HuH-7.5 (cell line): ENCODE measurements around the gene ZMIZ1.

Experiments used
- DNase-seq: peaks from one replicate; pipeline ENCODE4 v3.0.0; 2011; ENCODE audit warnings: low spot score

ZMIZ1 gene

GRCh38 chr10:79170993-79171392, 102.2 kb downstream of the ZMIZ1 start:
- no peak for DNase-seq

GRCh38 chr10:79171504-79171903, 102.7 kb downstream of the ZMIZ1 start:
- no peak for DNase-seq

- no peak for DNase-seq
Measured at GRCh38 chr10:79172881-79173280, 104.1 kb downstream of the ZMIZ1 start.

GRCh38 chr10:79173582-79174262, 105.0 kb downstream of the ZMIZ1 start:
- DNase-seq: no peak

- DNase-seq: no peak
Measured at GRCh38 chr10:79176052-79176501, 107.3 kb downstream of the ZMIZ1 start.

- DNase-seq: no peak
Measured at GRCh38 chr10:79176949-79177602, 108.3 kb downstream of the ZMIZ1 start.

GRCh38 chr10:79178070-79178576, 109.4 kb downstream of the ZMIZ1 start:
- DNase-seq: no peak

- no peak for DNase-seq
Measured at GRCh38 chr10:79178614-79179163, 109.9 kb downstream of the ZMIZ1 start.

GRCh38 chr10:79179164-79179956, 110.6 kb downstream of the ZMIZ1 start:
- DNase-seq: no peak

GRCh38 chr10:79179957-79180309, 111.2 kb downstream of the ZMIZ1 start:
- no peak for DNase-seq

- no peak for DNase-seq
Measured at GRCh38 chr10:79180414-79181221, 111.9 kb downstream of the ZMIZ1 start.

GRCh38 chr10:79181227-79181626, 112.5 kb downstream of the ZMIZ1 start:
- DNase-seq: no peak

GRCh38 chr10:79181698-79182521, 113.1 kb downstream of the ZMIZ1 start:
- no peak for DNase-seq

GRCh38 chr10:79182781-79183467, 114.2 kb downstream of the ZMIZ1 start:
- DNase-seq: no peak

- DNase-seq: no peak
Measured at GRCh38 chr10:79183468-79183865, 114.7 kb downstream of the ZMIZ1 start.

GRCh38 chr10:79184145-79184625, 115.4 kb downstream of the ZMIZ1 start:
- DNase-seq: no peak

- DNase-seq: no peak
Measured at GRCh38 chr10:79184657-79185056, 115.9 kb downstream of the ZMIZ1 start.

- no peak for DNase-seq
Measured at GRCh38 chr10:79185067-79185774, 116.5 kb downstream of the ZMIZ1 start.

GRCh38 chr10:79185796-79186374, 117.1 kb downstream of the ZMIZ1 start:
- DNase-seq: no peak
